GM18502 (cell line): ENCODE measurements around the gene ROBO4.

ENCODE experiments used
- ATAC-seq: cut with Tn5 transposase; IDR thresholded peaks from one replicate; pipeline ENCODE4 v1.9.1; 2021; ENCODE audit warnings: mild to moderate bottlenecking; ENCODE audit not compliant: unreplicated experiment, poor library complexity

The ROBO4 gene

DNA sequence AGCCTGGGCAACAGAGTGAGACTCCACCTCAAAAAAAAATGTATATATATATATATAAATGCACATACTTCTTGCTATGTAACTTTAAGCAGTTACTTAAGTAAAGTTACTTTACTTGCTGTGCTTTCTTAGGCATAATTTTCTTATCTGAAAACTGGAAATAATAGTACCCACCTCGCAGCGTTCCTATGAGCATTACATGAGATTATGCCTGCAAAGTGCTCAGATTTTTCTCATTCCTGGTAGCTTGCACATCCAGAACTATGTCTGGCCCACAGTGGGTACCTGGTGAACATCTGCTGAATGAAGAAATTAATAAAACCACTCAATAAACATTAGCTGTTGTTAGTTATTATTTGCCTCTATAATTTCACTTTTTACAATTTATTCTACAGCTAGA is 38.5 kb downstream of the ROBO4 start:
- ATAC-seq, result no peak

DNA sequence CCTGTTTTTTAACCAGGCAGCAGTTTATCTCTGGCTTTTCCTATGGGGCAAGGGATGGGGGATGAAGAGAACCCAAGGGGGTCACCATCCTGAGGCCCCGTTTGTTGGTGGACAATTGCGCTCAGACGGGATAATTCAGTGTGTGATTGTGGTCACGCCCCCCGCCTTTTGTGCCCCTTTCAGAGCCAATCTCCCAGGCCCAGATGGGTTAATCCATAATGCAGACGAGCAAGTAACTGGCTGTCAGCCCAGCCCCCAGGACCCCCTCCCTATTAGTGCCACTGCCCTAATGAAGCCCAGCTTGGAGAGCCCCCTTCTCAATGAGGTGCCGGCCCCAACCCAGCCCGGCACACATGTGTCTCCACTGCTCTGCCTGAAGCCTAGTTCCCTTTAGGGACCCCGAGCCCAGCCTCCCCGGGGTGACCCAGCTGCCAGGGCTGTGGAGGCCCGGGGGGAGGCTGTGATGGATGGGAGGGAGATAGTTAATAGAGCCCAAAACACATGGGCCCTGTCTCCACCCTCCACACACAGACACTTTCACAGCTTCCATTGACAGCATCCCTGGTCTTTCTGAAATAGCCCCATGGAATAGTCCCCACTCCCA is 51.5 kb downstream of the ROBO4 start:
- ATAC-seq, result no peak

- ATAC-seq, result no peak
Observed at GRCh38 chr11:124844664-124845079, 53.0 kb downstream of the ROBO4 start.

DNA sequence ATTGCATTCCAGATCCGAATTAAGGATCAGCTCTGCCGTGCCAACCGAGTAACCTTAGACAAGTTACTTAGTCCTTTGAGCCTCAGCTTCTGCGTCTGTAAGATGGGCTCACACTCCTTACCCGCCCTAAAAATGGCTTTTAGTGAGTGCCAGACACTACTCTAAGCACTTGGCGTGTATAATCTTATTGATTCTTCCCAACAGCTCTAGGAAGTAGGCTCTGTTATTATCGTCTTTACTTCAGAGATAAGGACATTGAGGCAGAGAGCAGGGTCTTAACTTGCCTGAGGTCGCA is 54.1 kb downstream of the ROBO4 start:
- no peak for ATAC-seq

- ATAC-seq, result no peak
Observed at GRCh38 chr11:124842305-124842704, 55.4 kb downstream of the ROBO4 start.

DNA sequence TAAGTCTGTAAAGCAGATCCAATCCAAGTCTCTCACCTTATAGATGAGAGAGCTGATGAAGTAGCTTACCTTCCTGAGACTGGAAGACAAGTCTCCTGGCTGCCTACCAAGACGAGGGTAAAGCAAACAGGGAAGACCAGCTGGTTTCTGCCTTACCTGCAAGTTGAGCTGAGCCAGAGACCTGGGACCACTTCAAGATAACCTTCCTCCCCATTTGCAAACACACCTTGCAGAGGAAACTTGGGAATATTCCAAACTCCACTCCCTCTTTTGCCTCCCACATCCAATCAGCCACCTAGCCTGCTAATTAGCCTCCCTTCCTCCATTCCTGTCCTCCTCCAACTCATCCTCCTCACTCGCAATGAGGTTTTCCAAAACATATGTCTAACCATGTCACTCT is 55.8 kb downstream of the ROBO4 start:
- ATAC-seq, result no peak

DNA sequence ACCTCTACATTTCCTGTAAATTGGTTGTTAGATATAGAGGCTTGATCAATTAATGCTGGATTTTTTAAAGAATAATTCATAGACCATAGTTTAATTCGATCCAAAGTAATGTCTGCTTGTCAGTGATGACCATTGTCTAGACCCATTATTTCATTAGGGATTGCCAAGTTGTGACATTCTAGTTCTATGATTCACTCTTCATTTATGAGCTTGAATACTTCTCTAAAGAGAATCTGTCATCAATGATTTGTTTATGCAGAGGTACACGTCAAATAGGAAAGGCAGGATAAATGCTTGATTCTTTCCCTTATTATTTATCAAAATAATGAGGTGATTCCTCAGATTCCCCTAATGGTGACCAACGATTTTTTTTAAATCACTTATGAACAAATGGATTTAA is 56.5 kb downstream of the ROBO4 start:
- ATAC-seq, result no peak

DNA sequence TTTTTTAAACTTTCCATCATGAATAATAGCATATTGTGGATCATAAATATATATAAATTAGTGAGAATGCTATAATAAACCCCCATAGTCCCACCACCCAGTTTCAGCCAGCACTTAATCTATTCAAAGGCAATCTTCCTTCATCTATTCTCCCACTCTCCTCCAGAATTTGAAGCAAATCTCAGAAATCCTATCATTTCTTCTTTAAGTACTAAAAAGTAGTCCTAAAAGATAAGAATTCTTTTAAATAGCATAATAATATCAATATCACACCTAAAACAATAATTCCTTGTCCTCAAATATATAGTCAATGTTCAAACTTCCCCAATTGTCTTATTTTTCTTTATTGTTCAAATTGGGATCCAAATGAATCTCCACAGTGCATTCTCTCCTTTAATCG is 57.0 kb downstream of the ROBO4 start:
- no peak for ATAC-seq

GRCh38 chr11:124839972-124840621 is 57.6 kb downstream of the ROBO4 start:
- ATAC-seq, result no peak

DNA sequence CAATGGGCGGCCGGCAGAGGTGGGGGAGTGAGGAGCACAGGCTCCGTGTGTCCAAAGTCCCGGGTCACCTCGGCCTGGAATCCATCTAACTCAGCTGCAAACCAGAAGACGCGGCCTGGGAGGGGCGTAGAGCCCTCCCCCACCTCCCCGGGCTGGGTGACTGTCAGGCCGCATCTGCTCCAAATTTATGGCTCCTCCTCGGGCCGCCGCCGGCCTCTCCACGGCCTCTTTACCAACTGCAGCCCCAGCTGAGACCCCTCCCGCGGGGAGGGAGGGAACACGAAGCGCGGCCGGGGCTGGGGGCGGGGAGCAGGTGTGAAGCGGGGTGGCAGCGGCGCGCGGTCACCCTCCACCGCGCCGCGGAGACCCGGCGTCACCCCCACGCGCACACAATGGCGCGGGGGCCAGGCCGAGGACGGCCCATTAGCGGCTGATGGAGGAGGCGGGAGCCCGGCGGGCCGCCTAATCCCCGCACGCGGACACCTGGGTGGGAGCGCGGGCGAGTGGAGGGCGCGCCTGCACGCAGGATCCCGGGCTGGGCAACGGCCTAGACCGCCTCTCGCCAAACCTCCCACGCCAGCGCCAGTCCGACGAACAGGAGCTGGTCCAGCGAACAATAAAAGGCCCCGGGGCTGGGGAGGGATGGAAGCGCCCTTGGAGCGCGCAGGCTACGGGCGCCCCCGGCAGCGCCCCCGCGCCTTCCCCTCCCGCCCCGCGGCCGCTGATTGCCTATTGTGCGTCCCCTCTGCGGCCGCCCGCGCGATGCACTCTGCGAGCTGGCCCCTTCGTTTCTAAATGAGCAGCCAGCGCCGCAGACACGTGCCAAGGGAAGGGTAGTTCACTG is 58.3 kb downstream of the ROBO4 start:
- ATAC-seq, result no peak

GRCh38 chr11:124838805-124839127 is 58.9 kb downstream of the ROBO4 start:
- no peak for ATAC-seq

DNA sequence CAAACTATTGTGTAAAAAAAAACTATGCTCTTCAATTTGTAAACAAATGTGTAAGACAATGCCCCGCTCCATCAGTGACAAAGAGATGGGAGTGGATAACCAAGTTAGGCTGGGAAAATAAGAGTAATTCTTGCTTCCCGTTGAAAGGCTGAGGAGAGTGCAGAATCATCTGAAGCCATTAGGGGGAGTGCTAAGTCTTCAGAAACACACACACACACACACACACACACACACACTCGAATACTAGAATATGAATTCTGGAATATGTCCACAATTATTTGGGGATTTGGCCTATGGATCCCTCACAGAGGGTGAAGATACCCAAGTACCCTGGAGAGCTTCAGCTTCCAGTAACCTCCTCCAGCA is 60.2 kb downstream of the ROBO4 start:
- no peak for ATAC-seq

- ATAC-seq, result no peak
Observed at GRCh38 chr11:124835918-124836317, 61.7 kb downstream of the ROBO4 start.

GRCh38 chr11:124834526-124835180 is 63.0 kb downstream of the ROBO4 start:
- ATAC-seq, result no peak
